Measurements from ENCODE around the gene KLHL40. TPM values are rescaled to one million over a fixed set of nuclear protein-coding genes. Genes with fewer than 3 reads are reported as not detected.

KLHL40 gene
- total and polyA plus RNA-seq, 10 of the 15 experiments (the other 5 are each of a cell fraction or from before 2014, with no cell fraction given), result not detected

- Histone ChIP-seq H3K36me3 (ENCODE audit: control insufficient read depth in 2 of 2, insufficient read depth in 2 of 2, low read length in 1 of 2) (no peaks in the 10 kb centered on the region), H3K79me2 (ENCODE audit: control insufficient read depth, insufficient read depth, low read length) (no peaks in the 10 kb centered on the region), H4K20me1 (ENCODE audit: control insufficient read depth, insufficient read depth) (no peaks in the 10 kb centered on the region), H2AFZ (ENCODE audit: control insufficient read depth, low read depth, low read length) (no peak overlapping the region), H3K27ac (ENCODE audit: control insufficient read depth, insufficient read depth) (no peak overlapping the region), H3K9ac (ENCODE audit: control insufficient read depth, insufficient read depth, low read length) (no peak overlapping the region), H3K27me3 (replicated peaks in 1 of 2; ENCODE audit: control insufficient read depth in 2 of 2, insufficient read depth in 2 of 2, low read length in 1 of 2) (no peaks in the 10 kb centered on the region), H3K4me2 (ENCODE audit: control insufficient read depth, insufficient read depth) (no peak overlapping the region), H3K9me3 (replicated peaks; ENCODE audit: control insufficient read depth, insufficient read depth, low read length) (no peaks in the 10 kb centered on the region), H3K4me1 (ENCODE audit: control insufficient read depth, insufficient read depth, low read length) (no peaks in the 10 kb centered on the region), H3K4me3 (no peak overlapping the region)
- TF ChIP-seq SP1 (IDR thresholded peaks at IDR 0.05; ENCODE audit: low read depth, low read length), result no peak
- TF ChIP-seq TARDBP (IDR thresholded peaks at IDR 0.05; ENCODE audit: borderline replicate concordance), result no peak
- no peak for TF ChIP-seq LARP7 (IDR thresholded peaks at IDR 0.05)
- TF ChIP-seq NFXL1 (IDR thresholded peaks at IDR 0.05; ENCODE audit: borderline replicate concordance), result no peak
- no peak for TF ChIP-seq TCF3 (IDR thresholded peaks at IDR 0.05; ENCODE audit: borderline replicate concordance, insufficient read depth, low read depth, low read length)
- TF ChIP-seq NFYB (IDR thresholded peaks at IDR 0.05; ENCODE audit: insufficient read depth, low read depth, low read length), result no peak
- TF ChIP-seq TCF12 (IDR thresholded peaks at IDR 0.05; ENCODE audit: low read depth, low read length), result no peak
- TF ChIP-seq SMAD5 (IDR thresholded peaks at IDR 0.05; ENCODE audit: low read depth), result no peak
- no peak for TF ChIP-seq BCL11A (IDR thresholded peaks at IDR 0.05; ENCODE audit: low read depth, low read length)
- TF ChIP-seq RCOR1 (conservative IDR thresholded peaks at IDR 0.05; ENCODE audit: low read depth, low read length), result no peak
- no TSS peak for BruUV-seq (replicated peaks)
- no peak for ATAC-seq
- intact Hi-C loops (cut with micrococcal nuclease; ENCODE audit: unreplicated experiment), result no loop called here
- RAD21 ChIA-PET (ENCODE audit: unreplicated experiment), result no interaction called here
- WGBS (ENCODE audit: insufficient coverage, insufficient replicate concordance, low lambda C conversion rate, missing lambda C conversion rate), result 36% methylated on average over 18 of the region's 18 CpGs
- DNase-seq (ENCODE audit: low read depth, low spot score), result no peak
- in situ Hi-C loops (cut with MboI), result no loop called here
- SMC1A ChIA-PET (ENCODE audit: uncharacterized antibody, unreplicated experiment), result no interaction called here
- POLR2A ChIA-PET, result no interaction called here
- CTCF ChIA-PET, result no interaction called here
- FAIRE-seq, result no peak
Observed at GRCh38 chr3:42697289-42698051, 12.1 kb downstream of the KLHL40 start.
